ENCODE measurements around the gene MTX1. TPM values are rescaled to one million over a fixed set of nuclear protein-coding genes. Genes with fewer than 3 reads are reported as not detected.

The MTX1 gene
- total RNA-seq, 1 experiment from 2014 or later = 69.1 TPM

DNA sequence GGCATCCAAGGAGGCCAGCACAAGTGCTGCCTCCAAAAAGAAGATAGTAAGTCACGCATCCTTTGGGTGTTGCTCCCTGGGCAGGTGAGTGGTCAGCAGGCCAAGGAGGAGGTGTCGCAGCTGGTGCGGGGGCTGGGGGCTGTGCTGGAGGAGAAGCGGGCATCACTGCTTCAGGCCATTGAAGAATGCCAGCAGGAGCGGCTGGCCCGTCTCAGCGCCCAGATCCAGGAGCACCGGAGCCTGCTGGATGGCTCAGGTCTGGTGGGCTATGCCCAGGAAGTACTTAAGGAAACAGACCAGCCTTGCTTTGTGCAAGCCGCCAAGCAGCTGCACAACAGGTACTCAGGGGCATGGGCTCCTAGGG is 30.6 kb upstream of the MTX1 start:
- BruUV-seq (replicated peaks) = no TSS peak
- ATAC-seq (no peak), DNase-seq (ENCODE audit: low read depth, low spot score) (no peak)
- ChIA-PET POLR2A (interaction anchor here (1.9 kb wide), 1 partner anchor 17 kb away, joined by 4 read pairs; no protein-coding TSS in a partner anchor), RAD21 (ENCODE audit: low non-redundant PET in 1 of 2, low total read pairs in 2 of 2, uncharacterized antibody in 2 of 2, unreplicated experiment in 2 of 2) (interaction anchor here in 1 of 2 experiments (1.1 kb wide), 1 partner anchor 16 kb away, joined by 3 read pairs; no protein-coding TSS in a partner anchor), CTCF (interaction anchor here (2.0 kb wide), 1 partner anchor 16 kb away, joined by 10 read pairs; no protein-coding TSS in a partner anchor)
- H3K9me2 ChIP-seq (ENCODE audit: insufficient read depth) = no peaks in the 10 kb centered on the region
- no peak overlapping the region for H3K9ac ChIP-seq (ENCODE audit: low read length)
- H2AFZ ChIP-seq (ENCODE audit: low read depth, low read length, poor library complexity, severe bottlenecking) = no peak overlapping the region
- TF ChIP-seq, protein P1, sequence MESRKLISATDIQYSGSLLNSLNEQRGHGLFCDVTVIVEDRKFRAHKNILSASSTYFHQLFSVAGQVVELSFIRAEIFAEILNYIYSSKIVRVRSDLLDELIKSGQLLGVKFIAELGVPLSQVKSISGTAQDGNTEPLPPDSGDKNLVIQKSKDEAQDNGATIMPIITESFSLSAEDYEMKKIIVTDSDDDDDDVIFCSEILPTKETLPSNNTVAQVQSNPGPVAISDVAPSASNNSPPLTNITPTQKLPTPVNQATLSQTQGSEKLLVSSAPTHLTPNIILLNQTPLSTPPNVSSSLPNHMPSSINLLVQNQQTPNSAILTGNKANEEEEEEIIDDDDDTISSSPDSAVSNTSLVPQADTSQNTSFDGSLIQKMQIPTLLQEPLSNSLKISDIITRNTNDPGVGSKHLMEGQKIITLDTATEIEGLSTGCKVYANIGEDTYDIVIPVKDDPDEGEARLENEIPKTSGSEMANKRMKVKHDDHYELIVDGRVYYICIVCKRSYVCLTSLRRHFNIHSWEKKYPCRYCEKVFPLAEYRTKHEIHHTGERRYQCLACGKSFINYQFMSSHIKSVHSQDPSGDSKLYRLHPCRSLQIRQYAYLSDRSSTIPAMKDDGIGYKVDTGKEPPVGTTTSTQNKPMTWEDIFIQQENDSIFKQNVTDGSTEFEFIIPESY (IDR thresholded peaks at IDR 0.05; ENCODE audit: extremely low read depth, insufficient replicate concordance, low read length) = no peak
- no peak for TF ChIP-seq ZNF274 (IDR thresholded peaks at IDR 0.05; ENCODE audit: low read depth, low read length)
- TF ChIP-seq, protein P2, sequence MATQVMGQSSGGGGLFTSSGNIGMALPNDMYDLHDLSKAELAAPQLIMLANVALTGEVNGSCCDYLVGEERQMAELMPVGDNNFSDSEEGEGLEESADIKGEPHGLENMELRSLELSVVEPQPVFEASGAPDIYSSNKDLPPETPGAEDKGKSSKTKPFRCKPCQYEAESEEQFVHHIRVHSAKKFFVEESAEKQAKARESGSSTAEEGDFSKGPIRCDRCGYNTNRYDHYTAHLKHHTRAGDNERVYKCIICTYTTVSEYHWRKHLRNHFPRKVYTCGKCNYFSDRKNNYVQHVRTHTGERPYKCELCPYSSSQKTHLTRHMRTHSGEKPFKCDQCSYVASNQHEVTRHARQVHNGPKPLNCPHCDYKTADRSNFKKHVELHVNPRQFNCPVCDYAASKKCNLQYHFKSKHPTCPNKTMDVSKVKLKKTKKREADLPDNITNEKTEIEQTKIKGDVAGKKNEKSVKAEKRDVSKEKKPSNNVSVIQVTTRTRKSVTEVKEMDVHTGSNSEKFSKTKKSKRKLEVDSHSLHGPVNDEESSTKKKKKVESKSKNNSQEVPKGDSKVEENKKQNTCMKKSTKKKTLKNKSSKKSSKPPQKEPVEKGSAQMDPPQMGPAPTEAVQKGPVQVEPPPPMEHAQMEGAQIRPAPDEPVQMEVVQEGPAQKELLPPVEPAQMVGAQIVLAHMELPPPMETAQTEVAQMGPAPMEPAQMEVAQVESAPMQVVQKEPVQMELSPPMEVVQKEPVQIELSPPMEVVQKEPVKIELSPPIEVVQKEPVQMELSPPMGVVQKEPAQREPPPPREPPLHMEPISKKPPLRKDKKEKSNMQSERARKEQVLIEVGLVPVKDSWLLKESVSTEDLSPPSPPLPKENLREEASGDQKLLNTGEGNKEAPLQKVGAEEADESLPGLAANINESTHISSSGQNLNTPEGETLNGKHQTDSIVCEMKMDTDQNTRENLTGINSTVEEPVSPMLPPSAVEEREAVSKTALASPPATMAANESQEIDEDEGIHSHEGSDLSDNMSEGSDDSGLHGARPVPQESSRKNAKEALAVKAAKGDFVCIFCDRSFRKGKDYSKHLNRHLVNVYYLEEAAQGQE (IDR thresholded peaks at IDR 0.05; ENCODE audit: low read depth) = no peak
- TF ChIP-seq ELF1 (IDR thresholded peaks at IDR 0.05; ENCODE audit: borderline replicate concordance, low read depth) = no peak
- TF ChIP-seq FOSL1 (IDR thresholded peaks at IDR 0.05; ENCODE audit: low read depth) = no peak
- TF ChIP-seq CEBPB (IDR thresholded peaks at IDR 0.05; ENCODE audit: low read depth) = no peak
- TF ChIP-seq, protein P3, sequence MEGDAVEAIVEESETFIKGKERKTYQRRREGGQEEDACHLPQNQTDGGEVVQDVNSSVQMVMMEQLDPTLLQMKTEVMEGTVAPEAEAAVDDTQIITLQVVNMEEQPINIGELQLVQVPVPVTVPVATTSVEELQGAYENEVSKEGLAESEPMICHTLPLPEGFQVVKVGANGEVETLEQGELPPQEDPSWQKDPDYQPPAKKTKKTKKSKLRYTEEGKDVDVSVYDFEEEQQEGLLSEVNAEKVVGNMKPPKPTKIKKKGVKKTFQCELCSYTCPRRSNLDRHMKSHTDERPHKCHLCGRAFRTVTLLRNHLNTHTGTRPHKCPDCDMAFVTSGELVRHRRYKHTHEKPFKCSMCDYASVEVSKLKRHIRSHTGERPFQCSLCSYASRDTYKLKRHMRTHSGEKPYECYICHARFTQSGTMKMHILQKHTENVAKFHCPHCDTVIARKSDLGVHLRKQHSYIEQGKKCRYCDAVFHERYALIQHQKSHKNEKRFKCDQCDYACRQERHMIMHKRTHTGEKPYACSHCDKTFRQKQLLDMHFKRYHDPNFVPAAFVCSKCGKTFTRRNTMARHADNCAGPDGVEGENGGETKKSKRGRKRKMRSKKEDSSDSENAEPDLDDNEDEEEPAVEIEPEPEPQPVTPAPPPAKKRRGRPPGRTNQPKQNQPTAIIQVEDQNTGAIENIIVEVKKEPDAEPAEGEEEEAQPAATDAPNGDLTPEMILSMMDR (IDR thresholded peaks at IDR 0.05 in 2 of 3, conservative IDR thresholded peaks at IDR 0.05 in 1 of 3; ENCODE audit: borderline replicate concordance in 1 of 3, insufficient read depth in 1 of 3, low read depth in 2 of 3, low read length in 2 of 3) = no peak
- TF ChIP-seq EGR1 (IDR thresholded peaks at IDR 0.05; ENCODE audit: low read depth) = no peak
- TF ChIP-seq POLR2AphosphoS5 (IDR thresholded peaks at IDR 0.05; ENCODE audit: low read depth, low read length) = no peak
- no peak for TF ChIP-seq CBX3 (IDR thresholded peaks at IDR 0.05; ENCODE audit: low read depth)
- no peak for TF ChIP-seq EZH2 (IDR thresholded peaks at IDR 0.05)
- no peaks in the 10 kb centered on the region for H4K20me1 ChIP-seq (ENCODE audit: insufficient read depth)
- H3K27me3 ChIP-seq (ENCODE audit: insufficient read depth, low read length) = no peaks in the 10 kb centered on the region
- intact Hi-C loops (cut with micrococcal nuclease) = loop anchor here (2.0 to 10.0 kb wide), 2 partner anchors 147 to 415 kb away; partner anchors contain the start of gene RUSC1
- no peaks in the 10 kb centered on the region for H3K9me3 ChIP-seq (ENCODE audit: control insufficient read depth in 1 of 2, insufficient read depth in 1 of 2, low read depth in 1 of 2, low read length in 2 of 2)
- no peak overlapping the region for H3K4me2 ChIP-seq (ENCODE audit: low read length)
- H3K27ac ChIP-seq (ENCODE audit: low read depth, low read length) = no peak overlapping the region
- H3K4me3 ChIP-seq (replicated peaks in 1 of 2; ENCODE audit: low read depth in 1 of 2, low read length in 2 of 2) = no peak overlapping the region
- no peaks in the 10 kb centered on the region; a peak in 1 of 4 replicates for H3K36me3 ChIP-seq (ENCODE audit: control insufficient read depth in 1 of 2, insufficient read depth in 2 of 2, low read length in 2 of 2)
- peaks cover 0 to 35% of the 10 kb centered on the region in 2 experiments; a peak in 2 of 4 replicates for H3K4me1 ChIP-seq (ENCODE audit: control insufficient read depth in 1 of 2, insufficient read depth in 2 of 2, low read length in 2 of 2)
- peaks cover 2% of the 10 kb centered on the region; the same call in 1 of the 2 replicates for H3K79me2 ChIP-seq (ENCODE audit: insufficient read depth, low read length)
